Lung microvascular endothelial cell (primary cell): Measurements from ENCODE around the gene RHEB. TPM values are rescaled to one million over a fixed set of nuclear protein-coding genes. Genes with fewer than 3 reads are reported as not detected.

Experiments
- DNase-seq, 2 donors: peaks; one replicate each; pipeline versions ENCODE4 v3.0.0 to v3.0.0-alpha.2; 2010; ENCODE audit warnings: low read depth in 2 of 2
- total RNA-seq: library from RNA; depleted of rRNA; stranded (reverse); fragments of >200 nt; gene quantifications from 2 replicates; pipeline ENCODE4 v1.2.1, GENCODE V29; 2014

RHEB gene
- total RNA-seq, 1 donor from 2014 or later: 50.0 TPM

DNA sequence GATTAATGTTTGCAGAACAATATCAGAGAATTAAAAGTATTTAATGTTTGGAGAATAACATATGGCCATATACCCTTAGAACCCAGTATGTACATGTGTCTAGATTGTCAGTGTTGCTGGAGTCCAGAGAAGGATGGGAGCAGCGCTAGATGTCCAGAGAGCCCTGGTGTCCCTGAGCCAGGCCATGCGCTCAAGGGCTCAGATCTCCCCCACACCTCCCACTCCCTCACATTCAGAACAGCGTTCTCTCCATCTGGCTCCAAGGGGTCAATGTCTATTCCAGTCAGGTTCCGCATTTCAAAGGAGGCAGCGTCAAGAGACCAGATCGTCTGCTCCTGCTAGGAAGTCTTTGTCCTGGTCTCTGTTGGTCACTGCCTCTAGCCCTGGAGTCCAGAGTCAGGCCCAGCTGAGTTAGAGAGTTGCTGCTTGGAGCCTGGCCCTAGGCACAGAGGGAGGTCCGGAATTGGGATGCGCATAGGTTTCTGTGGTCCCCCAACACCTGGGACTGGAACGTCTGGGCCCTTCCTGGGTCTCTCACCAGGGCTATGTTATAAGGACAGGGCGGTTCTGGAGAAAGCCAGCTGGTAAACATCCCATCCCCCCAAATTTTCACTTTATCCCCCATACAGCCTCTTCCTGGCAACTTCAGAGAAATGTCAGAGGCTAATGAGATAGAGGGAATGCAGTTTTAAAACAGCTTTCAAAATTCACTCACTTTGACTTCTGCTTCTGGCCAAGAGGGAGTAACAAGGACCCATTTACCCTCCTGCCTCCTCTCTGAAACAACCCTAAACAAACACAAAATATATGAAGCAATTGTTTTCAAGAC is 103.4 kb downstream of the RHEB start:
- no peak for DNase-seq

Other genes starting within 250 kb of the RHEB start
- gene NUB1, start 178.1 kb downstream of the RHEB start, total RNA-seq: 27.0 and 31.2 TPM in 2 replicates
- gene WDR86, start 109.9 kb downstream of the RHEB start, total RNA-seq: not detected in 2 replicates
- gene CRYGN, start 79.8 kb downstream of the RHEB start, total RNA-seq: not detected in 2 replicates